GM23338 (cell line): Measurements from ENCODE around the gene ERGIC2. TPM values are rescaled to one million over a fixed set of nuclear protein-coding genes. Genes with fewer than 3 reads are reported as not detected.

Experiments
- ATAC-seq: fragments of 200-7000 bp; cut with Tn5 transposase; 3 replicates; pipeline ENCODE4 v1.9.1; 2020
- DNase-seq: peaks from one replicate; pipeline ENCODE4 v3.0.0-alpha.2; 2015; ENCODE audit warnings: low spot score
- H2AFZ ChIP-seq: fragments of 200-600 bp; sonication (generic); 2 replicates; pipeline ENCODE4 v1.8.0; 2016; ENCODE audit warnings: antibody characterized with exemption, mild to moderate bottlenecking, moderate library complexity
- H3F3A ChIP-seq: fragments of 200-600 bp; sonication (generic); replicated peaks from 2 replicates; pipeline ENCODE4 v1.8.0; 2017; ENCODE audit warnings: antibody characterized with exemption, mixed run types, low read depth
- H3K27ac ChIP-seq: fragments of 200-600 bp; sonication (generic); 2 replicates; pipeline ENCODE4 v1.6.1; 2016; ENCODE audit warnings: low read depth
- H3K27me3 ChIP-seq: fragments of 200-600 bp; sonication (generic); 2 replicates; pipeline ENCODE4 v1.8.0; 2016; ENCODE audit warnings: mild to moderate bottlenecking, mixed run types, moderate library complexity; ENCODE audit not compliant: insufficient read depth
- H3K36me3 ChIP-seq: fragments of 200-600 bp; sonication (generic); 2 replicates; pipeline ENCODE4 v1.8.0; 2016; ENCODE audit warnings: mild to moderate bottlenecking; ENCODE audit not compliant: insufficient read depth
- H3K4me1 ChIP-seq: fragments of 200-600 bp; sonication (generic); 2 replicates; pipeline ENCODE4 v1.8.0; 2016; ENCODE audit warnings: mild to moderate bottlenecking, moderate library complexity; ENCODE audit not compliant: insufficient read depth
- H3K4me2 ChIP-seq: fragments of 200-600 bp; sonication (generic); 2 replicates; pipeline ENCODE4 v1.7.1; 2017; ENCODE audit warnings: mixed run types
- H3K4me3 ChIP-seq: fragments of 200-600 bp; sonication (generic); 2 replicates; pipeline ENCODE4 v1.6.1; 2016; ENCODE audit warnings: mixed run types
- H3K79me2 ChIP-seq: fragments of 200-600 bp; sonication (generic); replicated peaks from 2 replicates; pipeline ENCODE4 v1.8.0; 2017; ENCODE audit warnings: mild to moderate bottlenecking; ENCODE audit not compliant: insufficient read depth
- H3K9me2 ChIP-seq: fragments of 200-600 bp; sonication (generic); 2 replicates; pipeline ENCODE4 v1.8.0; 2017; ENCODE audit not compliant: insufficient read depth
- H4K20me1 ChIP-seq: fragments of 200-600 bp; sonication (generic); replicated peaks from 2 replicates; pipeline ENCODE4 v1.8.0; 2017; ENCODE audit warnings: mild to moderate bottlenecking; ENCODE audit not compliant: insufficient read depth
- H3K27ac Mint-ChIP-seq: 2 replicates; pipeline ENCODE4 v1.8.0; 2020; ENCODE audit warnings: inconsistent platforms, mild to moderate bottlenecking, moderate library complexity, mixed read lengths
- H3K27me3 Mint-ChIP-seq: 3 replicates; pipeline ENCODE4 v1.8.0; 2022; ENCODE audit warnings: low read depth, mild to moderate bottlenecking, moderate library complexity, mixed read lengths, inconsistent platforms; ENCODE audit not compliant: insufficient read depth, poor library complexity
- H3K36me3 Mint-ChIP-seq: 3 replicates; pipeline ENCODE4 v1.8.0; 2021; ENCODE audit warnings: low read depth, mild to moderate bottlenecking, inconsistent platforms, moderate library complexity, mixed read lengths
- H3K4me1 Mint-ChIP-seq: 3 replicates; pipeline ENCODE4 v1.8.0; 2020; ENCODE audit warnings: mild to moderate bottlenecking, inconsistent platforms, mixed read lengths
- H3K4me3 Mint-ChIP-seq: 3 replicates; pipeline ENCODE4 v1.8.0; 2021; ENCODE audit warnings: moderate library complexity, mild to moderate bottlenecking, inconsistent platforms, mixed read lengths
- H3K9me3 Mint-ChIP-seq: 3 replicates; pipeline ENCODE4 v1.8.0; 2020; ENCODE audit warnings: moderate library complexity, mild to moderate bottlenecking, inconsistent platforms, mixed read lengths
- CTCF ChIP-seq, 2 experiments: fragments of 200-600 bp in 1 of 2; sonication (generic) in 1 of 2; conservative IDR thresholded peaks; 2 replicates each; pipeline versions ENCODE4 v1.5.1 to v1.6.1; 2016 to 2017; ENCODE audit warnings: antibody characterized with exemption in 2 of 2, low read depth in 2 of 2, mild to moderate bottlenecking in 2 of 2, moderate library complexity in 1 of 2
- EZH2 ChIP-seq: fragments of 200-600 bp; sonication (generic); IDR thresholded peaks from one replicate; pipeline ENCODE4 v1.8.0; 2017; ENCODE audit warnings: antibody characterized with exemption, mild to moderate bottlenecking, low read depth; ENCODE audit not compliant: unreplicated experiment
- EZH2phosphoT487 ChIP-seq: fragments of 200-600 bp; sonication (generic); IDR thresholded peaks from one replicate; pipeline ENCODE4 v1.8.1; 2018; ENCODE audit warnings: antibody characterized with exemption; ENCODE audit not compliant: unreplicated experiment
- JUNB ChIP-seq: IDR thresholded peaks from one replicate; pipeline ENCODE4 v1.6.1; 2016; ENCODE audit warnings: antibody characterized with exemption; ENCODE audit not compliant: unreplicated experiment
- NANOG ChIP-seq: IDR thresholded peaks from 2 replicates; pipeline ENCODE4 v1.6.1; 2016; ENCODE audit warnings: antibody characterized with exemption, borderline replicate concordance
- ZNF331 ChIP-seq: fragments of 250-450 bp; sonication (Bioruptor Pico); IDR thresholded peaks from 2 replicates; pipeline ENCODE4 v1.5.0; 2020; ENCODE audit warnings: low read depth, mild to moderate bottlenecking, moderate library complexity
- ZNF462 ChIP-seq: fragments of 250-450 bp; sonication (Bioruptor Pico); IDR thresholded peaks from 2 replicates; pipeline ENCODE4 v1.5.0; 2020; ENCODE audit warnings: mild to moderate bottlenecking, moderate library complexity
- polyA plus RNA-seq: library from polyadenylated mRNA; unstranded; fragments of >200 nt; fragmentation: Nextera tagmentation; extraction: Ambion mirVana; gene quantifications from 2 replicates; pipeline ENCODE4 v1.2.1, GENCODE V29; 2016
- total RNA-seq: library from RNA; depleted of rRNA; stranded (reverse); fragments of >200 nt; shearing (Covaris generic); gene quantifications from 2 replicates; pipeline ENCODE4 v1.2.3, GENCODE V29; 2014

Gene ERGIC2
- total and polyA plus RNA-seq, 2 experiments from 2014 or later, result 77.1 to 107 TPM

GRCh38 chr12:29376118-29376517, 4.9 kb downstream of the ERGIC2 start (continued):
- no peak for TF ChIP-seq CTCF (conservative IDR thresholded peaks at IDR 0.05; ENCODE audit: low read depth in 2 of 2)

GRCh38 chr12:29374913-29375312, 6.1 kb downstream of the ERGIC2 start:
- no peak overlapping the region for H3K4me3 ChIP-seq

More at GRCh38 chr12:29374913-29375312, 6.1 kb downstream of the ERGIC2 start:
- Histone ChIP-seq H3K4me1 (no peaks in the 10 kb centered on the region), H4K20me1 (peaks cover 4% of the 10 kb centered on the region), H3K9me2 (no peaks in the 10 kb centered on the region), H3K79me2 (peaks cover 75% of the 10 kb centered on the region), H2AFZ (no peak overlapping the region), H3K27me3 (no peaks in the 10 kb centered on the region), H3K4me2 (no peak overlapping the region), H3K27ac (no peak overlapping the region), H3K36me3 (peaks cover 6% of the 10 kb centered on the region), H3F3A (no peaks in the 10 kb centered on the region)
- no peak for ATAC-seq
- Mint-ChIP-seq H3K27me3 (no peaks in the 10 kb centered on the region), H3K4me1 (peaks cover 4% of the 10 kb centered on the region; the same call in 2 of the 3 replicates), H3K4me3 (no peak overlapping the region), H3K27ac (no peak overlapping the region), H3K36me3 (no peaks in the 10 kb centered on the region; the same call in 2 of the 3 replicates), H3K9me3 (no peaks in the 10 kb centered on the region)
- no peak for DNase-seq
- TF ChIP-seq EZH2phosphoT487 (no peak), JUNB (no peak), EZH2 (no peak), ZNF462 (CRISPR knock-in tag) (no peak), NANOG (no peak), ZNF331 (no peak)
